GM19238 (cell line): ENCODE results near the gene HTR4.

ENCODE experiments used
- DNase-seq: peaks from one replicate; pipeline ENCODE4 v3.0.0; 2011; ENCODE audit warnings: low spot score; ENCODE audit not compliant: insufficient read length

HTR4 gene

GRCh38 chr5:148665431-148665830 lies 11.1 kb upstream of the HTR4 start:
- DNase-seq = no peak

- DNase-seq = no peak
Observed at GRCh38 chr5:148663509-148663908, 9.2 kb upstream of the HTR4 start.

- no peak for DNase-seq
Observed at GRCh38 chr5:148660346-148660660, 6.0 kb upstream of the HTR4 start.

GRCh38 chr5:148659641-148660345 lies 5.5 kb upstream of the HTR4 start:
- no peak for DNase-seq

- no peak for DNase-seq
Observed at GRCh38 chr5:148653291-148653835, 964 bp downstream of the HTR4 start.

GRCh38 chr5:148651528-148651927 lies 2.8 kb downstream of the HTR4 start:
- no peak for DNase-seq

- no peak for DNase-seq
Observed at GRCh38 chr5:148645527-148645926, 8.8 kb downstream of the HTR4 start.

GRCh38 chr5:148641735-148642134 lies 12.6 kb downstream of the HTR4 start:
- no peak for DNase-seq

GRCh38 chr5:148640471-148640870 lies 13.9 kb downstream of the HTR4 start:
- DNase-seq = no peak

- DNase-seq = no peak
Observed at GRCh38 chr5:148639081-148639480, 15.2 kb downstream of the HTR4 start.

- no peak for DNase-seq
Observed at GRCh38 chr5:148636353-148636752, 18.0 kb downstream of the HTR4 start.

GRCh38 chr5:148635321-148636083 lies 18.8 kb downstream of the HTR4 start:
- DNase-seq = no peak

GRCh38 chr5:148633067-148633377 lies 21.3 kb downstream of the HTR4 start:
- no peak for DNase-seq

- DNase-seq = no peak
Observed at GRCh38 chr5:148632255-148633066, 21.9 kb downstream of the HTR4 start.

- DNase-seq = no peak
Observed at GRCh38 chr5:148626986-148627385, 27.3 kb downstream of the HTR4 start.

GRCh38 chr5:148626081-148626613 lies 28.2 kb downstream of the HTR4 start:
- no peak for DNase-seq

- no peak for DNase-seq
Observed at GRCh38 chr5:148625250-148625649, 29.1 kb downstream of the HTR4 start.

GRCh38 chr5:148623741-148624140 lies 30.6 kb downstream of the HTR4 start:
- no peak for DNase-seq

GRCh38 chr5:148623101-148623500 lies 31.2 kb downstream of the HTR4 start:
- no peak for DNase-seq

GRCh38 chr5:148620696-148621095 lies 33.6 kb downstream of the HTR4 start:
- DNase-seq = no peak

- no peak for DNase-seq
Observed at GRCh38 chr5:148620091-148620490, 34.2 kb downstream of the HTR4 start.

GRCh38 chr5:148619484-148619883 lies 34.8 kb downstream of the HTR4 start:
- no peak for DNase-seq
